Gastrocnemius medialis (tissue), 4 donors: ENCODE data around the gene PPP2R1B. TPM values are rescaled to one million over a fixed set of nuclear protein-coding genes. Genes with fewer than 3 reads are reported as not detected.

Source experiments
- ATAC-seq, 2 donors: fragments of 150-250 bp; one replicate each; pipeline ENCODE4 v1.9.1; 2016
- DNase-seq, 2 donors: peaks; one replicate each; pipeline ENCODE4 v3.0.0-alpha.2; 2019
- H3K27ac ChIP-seq, 4 donors: fragments of 200-600 bp; sonication (generic); 1 replicate in 1 of 4; 2 replicates in 3 of 4; pipeline ENCODE4 v1.5.1; 2016 to 2018; ENCODE audit warnings: mild to moderate bottlenecking in 2 of 4, moderate library complexity in 1 of 4
- H3K27me3 ChIP-seq, 3 donors: fragments of 200-600 bp; sonication (generic) in 2 of 3; 1 replicate in 1 of 3; 2 replicates in 2 of 3; pipeline versions ENCODE4 v1.5.1 to v1.6.0; 2016 to 2019; ENCODE audit warnings: mild to moderate bottlenecking in 1 of 3, moderate library complexity in 1 of 3
- H3K36me3 ChIP-seq, 2 donors: fragments of 200-600 bp; sonication (generic) in 1 of 2; one replicate each; pipeline ENCODE4 v1.5.1; 2017 to 2018
- H3K4me1 ChIP-seq, 2 donors: fragments of 200-600 bp; sonication (generic) in 1 of 2; one replicate each; pipeline ENCODE4 v1.5.1; 2016 to 2017; ENCODE audit warnings: mild to moderate bottlenecking in 2 of 2
- H3K4me3 ChIP-seq, 4 donors: fragments of 200-600 bp; sonication (generic) in 3 of 4; 1 replicate in 1 of 4; 2 replicates in 3 of 4; pipeline ENCODE4 v1.5.1; 2016 to 2019; ENCODE audit warnings: mild to moderate bottlenecking in 2 of 4
- H3K9me3 ChIP-seq, 3 donors: fragments of 200-600 bp; sonication (generic) in 2 of 3; 1 replicate in 1 of 3; 2 replicates in 2 of 3; pipeline ENCODE4 v1.5.1; 2016 to 2019
- POLR2A ChIP-seq, 2 donors: fragments of 450-650 bp; IDR thresholded peaks; one replicate each; pipeline ENCODE4 v1.6.1; 2017; ENCODE audit warnings: antibody characterized with exemption in 2 of 2, mild to moderate bottlenecking in 2 of 2, moderate library complexity in 2 of 2
- in situ Hi-C, 4 donors: fragments of 200-750 bp; cut with MboI; loops; one replicate each; pipeline versions ENCODE4 v1.15.0 to v1.8.0; 2017; ENCODE audit warnings: low sequenced_read_pairs in 4 of 4
- intact Hi-C: fragments of 100-400 bp; cut with DNase I; formaldehyde crosslinking; loops from one replicate; pipeline ENCODE4 v1.15.1; 2023; ENCODE audit warnings: low total_unique reads
- total RNA-seq, 4 donors: library from RNA; depleted of rRNA; stranded (reverse); fragments of >200 nt; gene quantifications; one replicate each; pipeline versions ENCODE4 v1.1.0 to v1.2.3, GENCODE V29; 2016
- TF ChIP-seq, protein P1 (sequence below), 5 experiments: fragments of 450-650 bp in 3 of 5; fragments of 200-600 bp in 2 of 5; sonication (generic) in 2 of 5; IDR thresholded peaks in 4 of 5; conservative IDR thresholded peaks in 1 of 5; 1 replicate in 4 of 5; 2 replicates in 1 of 5; pipeline ENCODE4 v1.5.1; 2016 to 2019; ENCODE audit warnings: antibody characterized with exemption in 5 of 5, mild to moderate bottlenecking in 3 of 5, moderate library complexity in 3 of 5

The PPP2R1B gene
- total RNA-seq, 4 donors from 2014 or later: 7.3 to 16.0 (median 9.4) TPM

DNA sequence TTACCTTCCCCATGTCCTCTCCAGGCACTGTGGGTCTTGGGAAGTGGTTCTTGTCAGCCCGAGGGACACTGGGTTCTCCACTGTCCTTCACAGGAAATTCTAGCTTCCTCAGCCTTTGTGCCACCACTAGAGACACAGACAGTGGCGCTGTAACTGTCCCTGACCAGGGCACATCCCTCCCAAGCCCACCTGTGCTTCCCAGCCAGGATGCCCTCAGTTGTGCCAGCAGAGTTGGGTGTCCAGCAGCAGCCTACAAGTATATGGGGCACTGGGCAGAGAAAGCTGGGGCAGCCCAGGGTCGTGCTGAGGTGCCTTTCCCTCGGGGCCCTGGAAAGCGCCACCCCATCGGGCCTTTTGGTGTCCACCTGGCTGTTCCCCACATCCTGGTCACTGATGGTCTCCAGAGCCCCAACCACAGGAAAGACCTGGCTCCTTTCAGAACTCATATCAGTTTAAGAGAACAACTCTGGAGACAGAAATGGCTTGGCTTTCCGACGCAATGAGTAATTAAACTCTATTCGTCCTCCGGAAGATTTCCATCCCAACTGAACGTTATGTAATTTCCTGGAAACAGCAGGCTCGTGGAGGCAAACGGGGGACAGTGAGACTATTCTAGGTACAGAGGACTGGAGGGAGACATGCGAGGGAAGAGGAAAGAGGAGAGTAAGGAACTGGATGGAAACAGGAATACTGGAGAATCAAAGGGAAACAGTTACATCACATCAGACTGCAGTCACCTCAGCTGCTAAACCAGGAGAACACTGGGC, 28.6 kb downstream of the PPP2R1B start:
- Histone ChIP-seq H3K27ac (peak overlapping the region; percentile 85 to 97 (median 96)), H3K27me3 (no peaks in the 10 kb centered on the region), H3K4me3 (peak overlapping the region in 3 of 4 donors; percentile 14 to 27 (median 24)), H3K9me3 (no peaks in the 10 kb centered on the region), H3K36me3 (peaks cover 0 to 19% of the 10 kb centered on the region in 2 donors), H3K4me1 (peaks cover 60 to 62% of the 10 kb centered on the region in 2 donors)
- in situ Hi-C loops (no loop called here), intact Hi-C loops (no loop called here)
- DNase-seq: peak in 1 of 2 donors; percentile 16
- TF ChIP-seq, protein P1, sequence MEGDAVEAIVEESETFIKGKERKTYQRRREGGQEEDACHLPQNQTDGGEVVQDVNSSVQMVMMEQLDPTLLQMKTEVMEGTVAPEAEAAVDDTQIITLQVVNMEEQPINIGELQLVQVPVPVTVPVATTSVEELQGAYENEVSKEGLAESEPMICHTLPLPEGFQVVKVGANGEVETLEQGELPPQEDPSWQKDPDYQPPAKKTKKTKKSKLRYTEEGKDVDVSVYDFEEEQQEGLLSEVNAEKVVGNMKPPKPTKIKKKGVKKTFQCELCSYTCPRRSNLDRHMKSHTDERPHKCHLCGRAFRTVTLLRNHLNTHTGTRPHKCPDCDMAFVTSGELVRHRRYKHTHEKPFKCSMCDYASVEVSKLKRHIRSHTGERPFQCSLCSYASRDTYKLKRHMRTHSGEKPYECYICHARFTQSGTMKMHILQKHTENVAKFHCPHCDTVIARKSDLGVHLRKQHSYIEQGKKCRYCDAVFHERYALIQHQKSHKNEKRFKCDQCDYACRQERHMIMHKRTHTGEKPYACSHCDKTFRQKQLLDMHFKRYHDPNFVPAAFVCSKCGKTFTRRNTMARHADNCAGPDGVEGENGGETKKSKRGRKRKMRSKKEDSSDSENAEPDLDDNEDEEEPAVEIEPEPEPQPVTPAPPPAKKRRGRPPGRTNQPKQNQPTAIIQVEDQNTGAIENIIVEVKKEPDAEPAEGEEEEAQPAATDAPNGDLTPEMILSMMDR (IDR thresholded peaks at IDR 0.05 in 4 of 5, conservative IDR thresholded peaks at IDR 0.05 in 1 of 5): no peak
- TF ChIP-seq POLR2A (IDR thresholded peaks at IDR 0.05): no peak
- ATAC-seq: peak in 1 of 2 donors; percentile 16

DNA sequence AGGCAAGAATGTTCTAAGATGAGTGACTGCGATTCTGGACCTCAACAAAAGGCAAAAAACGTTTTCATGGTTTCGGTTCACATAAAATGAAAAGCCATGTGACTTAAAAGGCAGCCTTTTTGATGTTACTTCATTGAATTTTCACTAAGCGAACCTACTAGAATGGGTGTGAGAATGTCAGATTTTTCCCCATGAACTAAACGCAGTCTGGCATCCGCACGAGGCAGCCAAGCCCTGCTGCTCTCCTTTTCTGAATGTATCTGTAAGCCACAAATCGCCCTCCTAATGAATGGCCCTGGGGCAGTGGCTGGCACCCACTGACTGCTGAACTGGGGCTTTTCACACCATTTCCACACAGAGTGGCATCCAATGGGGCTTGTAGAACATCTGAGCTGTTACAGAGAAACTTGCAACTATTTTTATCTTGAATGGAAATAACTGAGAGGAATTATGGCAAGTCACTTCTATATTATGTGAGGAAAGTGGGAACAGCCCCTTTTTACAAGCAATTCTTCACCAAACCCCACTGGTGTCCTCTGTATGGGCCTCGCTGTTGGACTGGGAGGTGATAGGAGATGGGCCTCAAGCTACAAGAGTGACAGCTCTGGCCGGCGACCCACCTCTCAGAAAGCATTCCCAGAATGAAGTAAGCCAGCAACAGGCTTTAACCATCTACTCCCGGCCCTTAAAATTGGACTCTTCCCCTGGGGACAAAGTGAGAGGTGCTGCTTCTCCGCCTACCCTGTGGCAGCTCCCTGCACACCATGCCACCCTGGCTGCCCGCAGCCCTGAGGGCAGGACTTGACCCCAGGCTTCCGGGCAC, 29.4 kb downstream of the PPP2R1B start:
- DNase-seq (no peak), ATAC-seq (no peak)
- Histone ChIP-seq H3K27me3 (no peaks in the 10 kb centered on the region), H3K27ac (peak overlapping the region; percentile 85 to 97 (median 96)), H3K4me3 (peak overlapping the region in 2 of 4 donors; percentile 42 to 52), H3K36me3 (peaks cover 0 to 12% of the 10 kb centered on the region in 2 donors), H3K9me3 (no peaks in the 10 kb centered on the region), H3K4me1 (peaks cover 68 to 70% of the 10 kb centered on the region in 2 donors)
- intact Hi-C loops (loop anchor here (1.0 kb wide), 1 partner anchor 29 kb away; the partner anchor contains the start of gene PPP2R1B), in situ Hi-C loops (no loop called here)
- no peak for TF ChIP-seq POLR2A (IDR thresholded peaks at IDR 0.05)
- TF ChIP-seq, protein P1 (IDR thresholded peaks at IDR 0.05 in 4 of 5, conservative IDR thresholded peaks at IDR 0.05 in 1 of 5): no peak

DNA sequence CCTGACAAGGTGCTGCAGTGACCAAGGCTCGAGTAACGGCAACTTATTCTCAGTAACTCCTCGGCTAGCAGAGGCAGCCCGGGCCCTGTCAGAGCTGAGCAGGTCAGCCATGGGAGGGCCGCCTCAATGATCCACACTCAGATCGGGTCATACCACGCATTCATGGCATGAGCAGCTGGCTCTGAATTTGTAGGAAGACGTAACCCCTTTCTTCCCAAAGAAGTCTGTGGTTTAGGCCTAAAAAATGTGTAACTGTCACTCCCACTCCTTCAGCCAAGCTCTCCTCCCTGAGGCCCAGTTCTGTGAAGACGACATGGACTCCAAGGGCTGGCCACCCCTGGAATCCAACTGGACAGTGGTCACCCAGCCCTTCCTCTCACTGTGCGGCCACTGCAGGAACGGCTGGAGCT, 30.0 kb downstream of the PPP2R1B start:
- peaks cover 75 to 77% of the 10 kb centered on the region in 2 donors for H3K4me1 ChIP-seq
- no peak for ATAC-seq
- peak overlapping the region; percentile 42 to 58 (median 54) for H3K4me3 ChIP-seq
- no peak for TF ChIP-seq POLR2A (IDR thresholded peaks at IDR 0.05)
- TF ChIP-seq, protein P1 (IDR thresholded peaks at IDR 0.05 in 4 of 5, conservative IDR thresholded peaks at IDR 0.05 in 1 of 5): no peak
- DNase-seq: peak in 1 of 2 donors; percentile 11
- peak overlapping the region; percentile 85 to 97 (median 96) for H3K27ac ChIP-seq
- H3K9me3 ChIP-seq: no peaks in the 10 kb centered on the region
- in situ Hi-C loops (no loop called here), intact Hi-C loops (loop anchor here (1.0 kb wide), 1 partner anchor 30 kb away; the partner anchor contains the start of gene PPP2R1B)
- no peaks in the 10 kb centered on the region for H3K27me3 ChIP-seq
- H3K36me3 ChIP-seq: peaks cover 0 to 6% of the 10 kb centered on the region in 2 donors

DNA sequence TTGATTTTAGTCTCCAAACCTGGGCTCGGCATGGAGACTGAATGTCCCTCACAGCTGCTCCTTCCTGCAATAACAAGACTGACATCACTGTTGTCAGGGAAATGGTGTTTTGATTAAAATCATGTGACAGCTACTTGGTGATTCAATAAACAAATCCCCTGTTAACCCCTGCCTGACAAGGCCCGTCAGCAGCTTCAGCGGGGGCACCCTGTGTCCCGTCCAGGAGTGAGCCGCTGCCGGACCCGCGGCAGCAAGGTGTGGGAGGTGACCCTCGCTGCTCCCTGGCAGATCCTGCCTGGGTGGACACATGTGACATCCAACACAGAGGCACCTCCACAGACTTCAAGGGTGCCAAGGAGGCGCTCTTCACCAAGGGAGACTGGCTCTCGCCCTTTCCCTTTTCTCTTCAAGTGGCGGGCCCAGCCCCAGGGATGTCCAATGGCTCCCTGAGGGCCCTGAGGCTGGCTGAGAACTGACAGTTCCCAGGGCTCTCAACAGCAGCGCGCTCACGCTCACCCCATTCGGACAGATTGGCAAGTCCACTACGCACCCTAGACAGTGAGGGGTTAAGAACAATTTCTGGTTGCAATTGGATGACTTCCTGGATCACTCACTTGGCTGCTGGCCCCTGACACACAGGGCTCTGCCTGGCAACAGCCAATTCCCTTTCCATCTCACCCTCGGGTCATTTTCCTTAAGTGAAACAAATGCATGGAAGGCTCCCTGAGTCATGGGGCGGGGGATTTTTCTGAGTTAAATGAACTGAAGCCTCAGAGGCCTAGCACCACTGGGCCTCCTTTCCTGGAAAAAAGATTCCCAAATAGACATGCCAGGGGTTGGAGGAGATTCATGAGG, 30.7 kb downstream of the PPP2R1B start:
- Histone ChIP-seq H3K9me3 (no peaks in the 10 kb centered on the region), H3K4me1 (peaks cover 81 to 82% of the 10 kb centered on the region in 2 donors), H3K36me3 (no peaks in the 10 kb centered on the region), H3K27me3 (no peaks in the 10 kb centered on the region), H3K27ac (peak overlapping the region; percentile 85 to 97 (median 96)), H3K4me3 (peak overlapping the region; percentile 42 to 58 (median 54))
- in situ Hi-C loops: no loop called here
- peak; percentile 65 to 79 for TF ChIP-seq POLR2A (IDR thresholded peaks at IDR 0.05)
- TF ChIP-seq, protein P1 (IDR thresholded peaks at IDR 0.05 in 4 of 5, conservative IDR thresholded peaks at IDR 0.05 in 1 of 5): no peak
- ATAC-seq: peak; percentile 34 to 59
- intact Hi-C loops: loop anchor here (1.0 to 2.0 kb wide), 2 partner anchors 31 to 133 kb away; partner anchors contain the start of genes PPP2R1B and SIK2
- DNase-seq: peak; percentile 66 to 75
